Neutrophil (primary cell): ENCODE results near the gene APOA4.

Experiments used
- H3K27ac ChIP-seq: fragments of 200-600 bp; sonication (generic); 2 replicates; pipeline ENCODE4 v1.5.1; 2016; ENCODE audit warnings: mild to moderate bottlenecking, moderate library complexity
- H3K27me3 ChIP-seq: fragments of 200-600 bp; sonication (generic); 2 replicates; pipeline ENCODE4 v1.6.0; 2016; ENCODE audit warnings: mild to moderate bottlenecking
- H3K36me3 ChIP-seq: fragments of 200-600 bp; sonication (generic); 2 replicates; pipeline ENCODE4 v1.5.1; 2017
- H3K4me1 ChIP-seq, 2 experiments: fragments of 200-600 bp in 1 of 2; sonication (generic) in 1 of 2; 1 replicate in 1 of 2; 2 replicates in 1 of 2; pipeline versions ENCODE4 v1.5.1 to v1.6.1; 2013 to 2016; ENCODE audit warnings: low read depth in 1 of 2, low read length in 1 of 2, mild to moderate bottlenecking in 1 of 2, moderate library complexity in 1 of 2; ENCODE audit not compliant: control insufficient read depth in 1 of 2, insufficient read depth in 1 of 2
- H3K4me3 ChIP-seq, 2 experiments: fragments of 200-600 bp in 1 of 2; sonication (generic) in 1 of 2; 1 replicate in 1 of 2; 2 replicates in 1 of 2; pipeline ENCODE4 v1.5.1; 2013 to 2016; ENCODE audit warnings: low read depth in 1 of 2, low read length in 1 of 2, mild to moderate bottlenecking in 1 of 2, moderate library complexity in 1 of 2
- H3K9me3 ChIP-seq: fragments of 200-600 bp; sonication (generic); 2 replicates; pipeline ENCODE4 v1.5.1; 2016
- TF ChIP-seq, protein P1 (sequence below): fragments of 200-600 bp; sonication (generic); IDR thresholded peaks from 2 replicates; pipeline ENCODE4 v1.5.1; 2016; ENCODE audit warnings: antibody characterized with exemption

The APOA4 gene

GRCh38 chr11:116823031-116823843, at the start of gene APOA4:
APOA4 (minus strand) TSS chr11:116823304; CDS start chr11:116823191, 113 bp downstream.
- no peak within 1 kb of the TSS for H3K27ac ChIP-seq
- H3K9me3 ChIP-seq, result no peaks in the 10 kb centered on the region
- no peak within 1 kb of the TSS for H3K4me3 ChIP-seq
- no peaks in the 10 kb centered on the region for H3K27me3 ChIP-seq
- TF ChIP-seq, protein P1, sequence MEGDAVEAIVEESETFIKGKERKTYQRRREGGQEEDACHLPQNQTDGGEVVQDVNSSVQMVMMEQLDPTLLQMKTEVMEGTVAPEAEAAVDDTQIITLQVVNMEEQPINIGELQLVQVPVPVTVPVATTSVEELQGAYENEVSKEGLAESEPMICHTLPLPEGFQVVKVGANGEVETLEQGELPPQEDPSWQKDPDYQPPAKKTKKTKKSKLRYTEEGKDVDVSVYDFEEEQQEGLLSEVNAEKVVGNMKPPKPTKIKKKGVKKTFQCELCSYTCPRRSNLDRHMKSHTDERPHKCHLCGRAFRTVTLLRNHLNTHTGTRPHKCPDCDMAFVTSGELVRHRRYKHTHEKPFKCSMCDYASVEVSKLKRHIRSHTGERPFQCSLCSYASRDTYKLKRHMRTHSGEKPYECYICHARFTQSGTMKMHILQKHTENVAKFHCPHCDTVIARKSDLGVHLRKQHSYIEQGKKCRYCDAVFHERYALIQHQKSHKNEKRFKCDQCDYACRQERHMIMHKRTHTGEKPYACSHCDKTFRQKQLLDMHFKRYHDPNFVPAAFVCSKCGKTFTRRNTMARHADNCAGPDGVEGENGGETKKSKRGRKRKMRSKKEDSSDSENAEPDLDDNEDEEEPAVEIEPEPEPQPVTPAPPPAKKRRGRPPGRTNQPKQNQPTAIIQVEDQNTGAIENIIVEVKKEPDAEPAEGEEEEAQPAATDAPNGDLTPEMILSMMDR, result no peak
- H3K36me3 ChIP-seq, result no peaks in the 10 kb centered on the region
- no peaks in the 10 kb centered on the region for H3K4me1 ChIP-seq

- H3K27ac ChIP-seq, result no peak overlapping the region
- no peaks in the 10 kb centered on the region for H3K9me3 ChIP-seq
- TF ChIP-seq, protein P1, result no peak
- H3K4me1 ChIP-seq, result no peaks in the 10 kb centered on the region
- no peak overlapping the region for H3K4me3 ChIP-seq
- H3K36me3 ChIP-seq, result peaks cover 100% of the 10 kb centered on the region
- no peaks in the 10 kb centered on the region for H3K27me3 ChIP-seq
Measured at GRCh38 chr11:116871248-116871647, 48.1 kb upstream of the APOA4 start.

- Histone ChIP-seq H3K4me1 (no peaks in the 10 kb centered on the region), H3K36me3 (peaks cover 100% of the 10 kb centered on the region), H3K27me3 (no peaks in the 10 kb centered on the region), H3K27ac (no peak overlapping the region), H3K9me3 (no peaks in the 10 kb centered on the region), H3K4me3 (no peak overlapping the region)
- TF ChIP-seq, protein P1, result no peak
Measured at GRCh38 chr11:116870054-116870453, 47.0 kb upstream of the APOA4 start.

DNA sequence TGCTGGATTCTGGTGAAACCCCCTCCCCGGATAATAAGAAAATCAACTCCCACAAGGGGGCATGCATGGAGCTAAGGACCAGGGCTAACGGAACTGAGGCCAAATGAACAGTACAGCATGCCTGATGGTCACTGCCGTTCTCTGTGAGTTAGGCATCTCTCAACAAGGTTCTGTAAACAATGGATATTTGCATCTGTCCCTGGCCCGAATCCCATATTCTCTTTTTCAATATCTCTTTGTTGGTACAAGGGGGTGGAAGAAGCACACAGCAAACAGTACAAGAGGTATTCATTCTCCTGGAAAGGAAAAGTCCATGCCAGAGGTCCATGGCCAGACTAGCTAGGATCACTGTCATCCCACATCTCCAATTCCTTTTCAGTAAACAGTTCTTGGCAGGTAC, 46.5 kb upstream of the APOA4 start:
- Histone ChIP-seq H3K4me3 (no peak overlapping the region), H3K36me3 (peaks cover 100% of the 10 kb centered on the region), H3K4me1 (no peaks in the 10 kb centered on the region), H3K27ac (no peak overlapping the region), H3K9me3 (no peaks in the 10 kb centered on the region), H3K27me3 (no peaks in the 10 kb centered on the region)
- TF ChIP-seq, protein P1, result no peak

- Histone ChIP-seq H3K27ac (no peak overlapping the region), H3K27me3 (no peaks in the 10 kb centered on the region), H3K4me3 (no peak overlapping the region), H3K9me3 (no peaks in the 10 kb centered on the region), H3K36me3 (peaks cover 100% of the 10 kb centered on the region), H3K4me1 (no peaks in the 10 kb centered on the region)
- TF ChIP-seq, protein P1, result no peak
Measured at GRCh38 chr11:116868066-116868465, 45.0 kb upstream of the APOA4 start.
